HL-60/S4 treated with phorbol 12-myristate 13-acetate at 8.2 ng/mL for 4 days and 3 days (cell line): ENCODE data around the gene CEACAM5.
"Not testable (repeated sequence)": the region's sequence is repeated elsewhere in the genome, so short reads cannot be mapped to it uniquely, and the experiment has no call there.

Experiments
- in situ Hi-C: fragments of 300-500 bp; cut with MboI; formaldehyde crosslinking; loops from 2 replicates; pipeline ENCODE4 v1.15.0; 2022; ENCODE audit warnings: low sequenced_read_pairs

CEACAM5 gene

GRCh38 chr19:41699968-41700323 lies 8.5 kb upstream of the CEACAM5 start:
- in situ Hi-C loops = no loop called here

- in situ Hi-C loops = no loop called here
These were observed 7.8 kb upstream of the CEACAM5 start for GRCh38 chr19:41700381-41701195.

DNA sequence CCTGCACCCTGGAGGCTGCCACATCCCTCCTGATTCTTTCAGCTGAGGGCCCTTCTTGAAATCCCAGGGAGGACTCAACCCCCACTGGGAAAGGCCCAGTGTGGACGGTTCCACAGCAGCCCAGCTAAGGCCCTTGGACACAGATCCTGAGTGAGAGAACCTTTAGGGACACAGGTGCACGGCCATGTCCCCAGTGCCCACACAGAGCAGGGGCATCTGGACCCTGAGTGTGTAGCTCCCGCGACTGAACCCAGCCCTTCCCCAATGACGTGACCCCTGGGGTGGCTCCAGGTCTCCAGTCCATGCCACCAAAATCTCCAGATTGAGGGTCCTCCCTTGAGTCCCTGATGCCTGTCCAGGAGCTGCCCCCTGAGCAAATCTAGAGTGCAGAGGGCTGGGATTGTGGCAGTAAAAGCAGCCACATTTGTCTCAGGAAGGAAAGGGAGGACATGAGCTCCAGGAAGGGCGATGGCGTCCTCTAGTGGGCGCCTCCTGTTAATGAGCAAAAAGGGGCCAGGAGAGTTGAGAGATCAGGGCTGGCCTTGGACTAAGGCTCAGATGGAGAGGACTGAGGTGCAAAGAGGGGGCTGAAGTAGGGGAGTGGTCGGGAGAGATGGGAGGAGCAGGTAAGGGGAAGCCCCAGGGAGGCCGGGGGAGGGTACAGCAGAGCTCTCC lies 6.9 kb upstream of the CEACAM5 start:
- in situ Hi-C loops = no loop called here

DNA sequence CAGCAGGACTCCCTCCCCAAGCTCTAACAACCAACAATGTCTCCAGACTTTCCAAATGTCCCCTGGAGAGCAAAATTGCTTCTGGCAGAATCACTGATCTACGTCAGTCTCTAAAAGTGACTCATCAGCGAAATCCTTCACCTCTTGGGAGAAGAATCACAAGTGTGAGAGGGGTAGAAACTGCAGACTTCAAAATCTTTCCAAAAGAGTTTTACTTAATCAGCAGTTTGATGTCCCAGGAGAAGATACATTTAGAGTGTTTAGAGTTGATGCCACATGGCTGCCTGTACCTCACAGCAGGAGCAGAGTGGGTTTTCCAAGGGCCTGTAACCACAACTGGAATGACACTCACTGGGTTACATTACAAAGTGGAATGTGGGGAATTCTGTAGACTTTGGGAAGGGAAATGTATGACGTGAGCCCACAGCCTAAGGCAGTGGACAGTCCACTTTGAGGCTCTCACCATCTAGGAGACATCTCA lies 6.2 kb upstream of the CEACAM5 start:
- in situ Hi-C loops = no loop called here

DNA sequence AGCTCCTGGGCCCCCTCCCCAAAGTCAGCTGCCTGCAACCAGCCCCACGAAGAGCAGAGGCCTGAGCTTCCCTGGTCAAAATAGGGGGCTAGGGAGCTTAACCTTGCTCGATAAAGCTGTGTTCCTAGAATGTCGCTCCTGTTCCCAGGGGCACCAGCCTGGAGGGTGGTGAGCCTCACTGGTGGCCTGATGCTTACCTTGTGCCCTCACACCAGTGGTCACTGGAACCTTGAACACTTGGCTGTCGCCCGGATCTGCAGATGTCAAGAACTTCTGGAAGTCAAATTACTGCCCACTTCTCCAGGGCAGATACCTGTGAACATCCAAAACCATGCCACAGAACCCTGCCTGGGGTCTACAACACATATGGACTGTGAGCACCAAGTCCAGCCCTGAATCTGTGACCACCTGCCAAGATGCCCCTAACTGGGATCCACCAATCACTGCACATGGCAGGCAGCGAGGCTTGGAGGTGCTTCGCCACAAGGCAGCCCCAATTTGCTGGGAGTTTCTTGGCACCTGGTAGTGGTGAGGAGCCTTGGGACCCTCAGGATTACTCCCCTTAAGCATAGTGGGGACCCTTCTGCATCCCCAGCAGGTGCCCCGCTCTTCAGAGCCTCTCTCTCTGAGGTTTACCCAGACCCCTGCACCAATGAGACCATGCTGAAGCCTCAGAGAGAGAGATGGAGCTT lies 4.7 kb upstream of the CEACAM5 start:
- in situ Hi-C loops = no loop called here

GRCh38 chr19:41705393-41706174 lies 2.8 kb upstream of the CEACAM5 start:
- in situ Hi-C loops = no loop called here

DNA sequence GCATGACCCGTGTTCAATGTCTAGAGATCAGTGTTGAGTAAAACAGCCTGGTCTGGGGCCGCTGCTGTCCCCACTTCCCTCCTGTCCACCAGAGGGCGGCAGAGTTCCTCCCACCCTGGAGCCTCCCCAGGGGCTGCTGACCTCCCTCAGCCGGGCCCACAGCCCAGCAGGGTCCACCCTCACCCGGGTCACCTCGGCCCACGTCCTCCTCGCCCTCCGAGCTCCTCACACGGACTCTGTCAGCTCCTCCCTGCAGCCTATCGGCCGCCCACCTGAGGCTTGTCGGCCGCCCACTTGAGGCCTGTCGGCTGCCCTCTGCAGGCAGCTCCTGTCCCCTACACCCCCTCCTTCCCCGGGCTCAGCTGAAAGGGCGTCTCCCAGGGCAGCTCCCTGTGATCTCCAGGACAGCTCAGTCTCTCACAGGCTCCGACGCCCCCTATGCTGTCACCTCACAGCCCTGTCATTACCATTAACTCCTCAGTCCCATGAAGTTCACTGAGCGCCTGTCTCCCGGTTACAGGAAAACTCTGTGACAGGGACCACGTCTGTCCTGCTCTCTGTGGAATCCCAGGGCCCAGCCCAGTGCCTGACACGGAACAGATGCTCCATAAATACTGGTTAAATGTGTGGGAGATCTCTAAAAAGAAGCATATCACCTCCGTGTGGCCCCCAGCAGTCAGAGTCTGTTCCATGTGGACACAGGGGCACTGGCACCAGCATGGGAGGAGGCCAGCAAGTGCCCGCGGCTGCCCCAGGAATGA lies 1.5 kb upstream of the CEACAM5 start:
- in situ Hi-C loops = no loop called here

- in situ Hi-C loops = no loop called here
These were observed 969 bp upstream of the CEACAM5 start for GRCh38 chr19:41707502-41707812.

- in situ Hi-C loops = no loop called here
These were observed 505 bp upstream of the CEACAM5 start for GRCh38 chr19:41707871-41708371.

DNA sequence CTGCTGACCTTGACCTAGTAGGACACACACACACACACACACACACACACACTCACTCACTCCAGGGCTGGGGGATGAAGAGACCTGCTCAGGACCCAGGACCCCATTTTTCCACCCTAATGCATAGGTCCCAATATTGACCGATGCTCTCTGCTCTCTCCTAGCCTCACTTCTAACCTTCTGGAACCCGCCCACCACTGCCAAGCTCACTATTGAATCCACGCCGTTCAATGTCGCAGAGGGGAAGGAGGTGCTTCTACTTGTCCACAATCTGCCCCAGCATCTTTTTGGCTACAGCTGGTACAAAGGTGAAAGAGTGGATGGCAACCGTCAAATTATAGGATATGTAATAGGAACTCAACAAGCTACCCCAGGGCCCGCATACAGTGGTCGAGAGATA lies 1.1 kb downstream of the CEACAM5 start:
- in situ Hi-C loops = not testable (repeated sequence)

DNA sequence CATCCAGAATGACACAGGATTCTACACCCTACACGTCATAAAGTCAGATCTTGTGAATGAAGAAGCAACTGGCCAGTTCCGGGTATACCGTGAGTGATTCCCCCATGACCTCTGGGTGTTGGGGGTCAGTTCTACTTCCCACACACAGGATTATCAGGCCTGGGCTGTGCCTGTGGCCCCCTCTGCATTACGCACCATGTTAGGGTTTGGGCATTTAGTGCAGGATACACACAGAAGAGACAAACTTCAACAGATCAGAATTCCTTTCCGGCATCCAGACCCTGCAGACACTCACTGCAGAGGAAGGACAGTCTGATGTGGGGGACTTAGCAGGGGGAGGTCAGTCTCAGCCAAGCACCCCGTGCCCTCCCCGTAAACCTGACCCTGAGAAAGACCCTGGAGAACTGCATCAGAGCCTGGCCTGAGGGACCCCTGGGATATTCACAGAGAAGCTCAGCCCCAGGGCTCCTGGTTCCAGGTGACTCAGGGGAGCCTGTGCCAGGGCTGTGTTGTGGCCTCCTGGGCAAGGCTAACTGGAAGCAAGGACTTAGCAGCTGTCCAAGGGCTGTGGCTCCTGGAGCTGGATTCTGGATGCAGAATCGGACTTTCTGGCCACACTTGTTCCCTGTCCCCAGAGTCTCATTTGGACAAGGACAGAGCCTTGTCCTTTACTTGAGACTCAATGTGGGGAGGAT lies 1.7 kb downstream of the CEACAM5 start:
- in situ Hi-C loops = no loop called here

- in situ Hi-C loops = no loop called here
These were observed 3.2 kb downstream of the CEACAM5 start for GRCh38 chr19:41711376-41712261.

DNA sequence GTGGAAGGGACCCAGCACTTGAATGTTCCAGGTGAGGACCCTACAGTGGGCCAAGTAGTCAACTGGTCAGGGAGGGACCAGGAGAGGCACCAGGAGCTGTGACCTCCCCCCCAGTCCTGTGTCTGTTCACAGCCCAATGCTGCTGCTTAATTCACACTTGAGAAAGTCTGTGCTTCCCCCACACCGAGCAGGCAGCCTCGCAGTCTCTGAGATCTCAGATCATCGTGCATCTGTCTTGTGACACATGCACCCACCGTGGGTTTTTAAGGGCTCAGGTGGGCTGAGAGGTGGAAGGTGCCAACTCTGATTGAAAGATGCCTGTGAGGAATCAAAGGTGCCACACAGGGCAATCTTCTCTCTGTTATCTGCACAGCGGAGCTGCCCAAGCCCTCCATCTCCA lies 6.2 kb downstream of the CEACAM5 start:
- in situ Hi-C loops = no loop called here

DNA sequence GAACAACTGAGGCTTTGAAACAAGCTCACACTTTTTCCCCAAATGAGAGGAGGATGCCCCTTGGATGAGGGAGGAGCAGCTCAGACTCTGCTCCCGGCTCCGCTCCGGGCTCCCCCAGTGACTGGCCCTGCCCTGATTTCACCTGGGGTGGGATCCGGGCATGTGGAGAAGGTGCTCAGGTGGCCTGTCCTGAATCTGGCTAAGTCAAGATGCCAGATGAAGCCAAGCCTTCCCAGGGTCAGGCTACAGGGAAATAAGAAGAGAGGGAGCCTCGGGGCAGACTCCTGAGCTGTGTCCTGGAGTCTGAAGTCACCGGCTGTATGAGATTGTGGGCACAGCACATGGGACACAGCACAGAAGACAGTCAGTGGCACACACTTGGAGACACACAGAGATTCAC lies 10.3 kb downstream of the CEACAM5 start:
- in situ Hi-C loops = no loop called here

GRCh38 chr19:41720103-41720502 lies 11.7 kb downstream of the CEACAM5 start:
- in situ Hi-C loops = no loop called here

DNA sequence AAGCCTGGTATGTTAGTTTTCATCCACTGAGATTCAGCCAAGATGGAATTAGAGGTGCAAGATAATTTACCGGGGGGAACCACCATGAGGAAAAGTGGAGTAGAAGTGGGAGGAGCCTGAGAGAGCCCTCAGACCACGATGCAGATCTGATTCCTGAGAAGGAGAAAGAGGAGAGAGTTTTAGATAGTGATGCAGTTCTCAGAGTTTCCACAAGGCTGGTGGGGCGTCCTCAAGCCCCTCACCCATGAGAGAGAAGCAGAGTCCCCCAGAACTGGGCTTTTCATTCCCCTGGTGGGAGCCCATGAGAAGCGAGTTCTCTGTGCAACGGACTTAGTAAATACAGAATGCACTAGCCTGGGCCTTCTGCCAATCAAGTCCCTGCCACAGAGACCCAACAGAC lies 18.1 kb downstream of the CEACAM5 start:
- in situ Hi-C loops = no loop called here

DNA sequence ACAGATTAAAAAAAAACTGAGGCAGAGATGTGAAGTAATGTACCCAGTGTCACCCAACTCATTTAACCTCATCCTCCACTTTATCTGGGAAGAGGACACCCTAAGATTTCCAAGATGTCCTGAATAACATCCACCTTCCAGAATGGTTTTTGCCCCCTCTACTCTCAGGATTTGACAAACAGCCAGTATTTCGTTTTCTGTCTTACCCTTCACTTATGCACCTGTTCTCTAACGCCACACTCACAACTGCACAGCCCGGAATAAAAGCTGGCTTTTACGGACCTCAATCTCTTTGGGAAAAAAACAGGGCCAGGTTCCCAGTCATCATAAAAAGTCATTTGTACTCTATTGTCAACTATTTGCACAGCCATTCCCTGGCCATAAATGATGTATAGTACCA lies 25.7 kb downstream of the CEACAM5 start:
- in situ Hi-C loops = no loop called here

- in situ Hi-C loops = no loop called here
These were observed 26.2 kb downstream of the CEACAM5 start for GRCh38 chr19:41734585-41734984.
